Measurements from ENCODE around the gene CHI3L2. TPM values are rescaled to one million over a fixed set of nuclear protein-coding genes. Genes with fewer than 3 reads are reported as not detected.

Gene CHI3L2
- total and polyA plus RNA-seq, 10 of the 15 experiments (the other 5 are each of a cell fraction or from before 2014, with no cell fraction given): 37.1 to 508 (median 98.3) TPM

DNA sequence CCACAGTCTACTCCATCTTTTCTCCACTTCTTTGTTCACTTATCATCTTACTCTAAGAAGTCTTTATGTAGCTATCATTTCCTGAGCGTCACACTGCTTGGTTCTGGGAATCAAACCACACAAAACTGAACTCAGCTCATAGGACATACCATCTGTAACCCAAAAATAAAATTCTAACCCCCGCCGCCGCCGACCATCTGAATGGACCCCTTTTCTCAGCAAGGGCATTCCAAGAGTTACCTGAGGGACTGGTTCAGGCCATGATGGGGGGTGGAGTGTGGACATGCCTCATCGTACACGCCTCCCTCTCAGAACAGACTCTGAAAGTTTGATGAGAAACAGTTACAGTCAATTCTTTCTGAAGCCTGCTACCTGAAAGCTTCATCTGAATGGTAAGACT is 12.6 kb upstream of the CHI3L2 start (continued):
- TF ChIP-seq, protein P1, sequence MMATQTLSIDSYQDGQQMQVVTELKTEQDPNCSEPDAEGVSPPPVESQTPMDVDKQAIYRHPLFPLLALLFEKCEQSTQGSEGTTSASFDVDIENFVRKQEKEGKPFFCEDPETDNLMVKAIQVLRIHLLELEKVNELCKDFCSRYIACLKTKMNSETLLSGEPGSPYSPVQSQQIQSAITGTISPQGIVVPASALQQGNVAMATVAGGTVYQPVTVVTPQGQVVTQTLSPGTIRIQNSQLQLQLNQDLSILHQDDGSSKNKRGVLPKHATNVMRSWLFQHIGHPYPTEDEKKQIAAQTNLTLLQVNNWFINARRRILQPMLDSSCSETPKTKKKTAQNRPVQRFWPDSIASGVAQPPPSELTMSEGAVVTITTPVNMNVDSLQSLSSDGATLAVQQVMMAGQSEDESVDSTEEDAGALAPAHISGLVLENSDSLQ (IDR thresholded peaks at IDR 0.05): no peak
- TF ChIP-seq RBBP5 (conservative IDR thresholded peaks at IDR 0.05) (no peak), MYB (IDR thresholded peaks at IDR 0.05; ENCODE audit: borderline replicate concordance, low read depth, low read length) (no peak), EED (IDR thresholded peaks at IDR 0.05; ENCODE audit: low read depth) (peak; percentile 55), CBFB (IDR thresholded peaks at IDR 0.05; ENCODE audit: low read depth) (0 out of 2 replicates have a peak, but pooled peaks have one; percentile 2), BHLHE40 (IDR thresholded peaks at IDR 0.05; ENCODE audit: borderline replicate concordance in 1 of 2, low read depth in 2 of 2, low read length in 1 of 2) (peak in 1 of 2 experiments; percentile 42; a peak in 1 of 4 replicates), YY1 (IDR thresholded peaks at IDR 0.05; ENCODE audit: low read depth, low read length) (peak; percentile 62; the same call in 1 of the 2 replicates), SMC3 (IDR thresholded peaks at IDR 0.05; ENCODE audit: borderline replicate concordance, low read length) (0 out of 2 replicates have a peak, but pooled peaks have one; percentile 8), RAD21 (IDR thresholded peaks at IDR 0.05; ENCODE audit: insufficient read depth, low read depth, low read length) (0 out of 2 replicates have a peak, but pooled peaks have one; percentile 9), RUNX3 (IDR thresholded peaks at IDR 0.05; ENCODE audit: low read length) (no peak), ZNF217 (IDR thresholded peaks at IDR 0.05) (no peak), NFIC (IDR thresholded peaks at IDR 0.05; ENCODE audit: low read depth, low read length) (no peak), EGR1 (IDR thresholded peaks at IDR 0.05; ENCODE audit: borderline replicate concordance in 1 of 2, low read depth in 2 of 2, low read length in 2 of 2) (no peak), POU2F2 (IDR thresholded peaks at IDR 0.05; ENCODE audit: borderline replicate concordance, low read depth, low read length) (peak; percentile 45; the same call in 1 of the 3 replicates), HDAC6 (IDR thresholded peaks at IDR 0.05; ENCODE audit: unreplicated experiment) (no peak), PAX5 (IDR thresholded peaks at IDR 0.05; ENCODE audit: borderline replicate concordance, low read depth, low read length) (0 out of 2 replicates have a peak, but pooled peaks have one; percentile 13), SMAD5 (IDR thresholded peaks at IDR 0.05; ENCODE audit: low read depth) (0 out of 2 replicates have a peak, but pooled peaks have one; percentile 17), LARP7 (IDR thresholded peaks at IDR 0.05) (no peak)
- TF ChIP-seq, protein P2, sequence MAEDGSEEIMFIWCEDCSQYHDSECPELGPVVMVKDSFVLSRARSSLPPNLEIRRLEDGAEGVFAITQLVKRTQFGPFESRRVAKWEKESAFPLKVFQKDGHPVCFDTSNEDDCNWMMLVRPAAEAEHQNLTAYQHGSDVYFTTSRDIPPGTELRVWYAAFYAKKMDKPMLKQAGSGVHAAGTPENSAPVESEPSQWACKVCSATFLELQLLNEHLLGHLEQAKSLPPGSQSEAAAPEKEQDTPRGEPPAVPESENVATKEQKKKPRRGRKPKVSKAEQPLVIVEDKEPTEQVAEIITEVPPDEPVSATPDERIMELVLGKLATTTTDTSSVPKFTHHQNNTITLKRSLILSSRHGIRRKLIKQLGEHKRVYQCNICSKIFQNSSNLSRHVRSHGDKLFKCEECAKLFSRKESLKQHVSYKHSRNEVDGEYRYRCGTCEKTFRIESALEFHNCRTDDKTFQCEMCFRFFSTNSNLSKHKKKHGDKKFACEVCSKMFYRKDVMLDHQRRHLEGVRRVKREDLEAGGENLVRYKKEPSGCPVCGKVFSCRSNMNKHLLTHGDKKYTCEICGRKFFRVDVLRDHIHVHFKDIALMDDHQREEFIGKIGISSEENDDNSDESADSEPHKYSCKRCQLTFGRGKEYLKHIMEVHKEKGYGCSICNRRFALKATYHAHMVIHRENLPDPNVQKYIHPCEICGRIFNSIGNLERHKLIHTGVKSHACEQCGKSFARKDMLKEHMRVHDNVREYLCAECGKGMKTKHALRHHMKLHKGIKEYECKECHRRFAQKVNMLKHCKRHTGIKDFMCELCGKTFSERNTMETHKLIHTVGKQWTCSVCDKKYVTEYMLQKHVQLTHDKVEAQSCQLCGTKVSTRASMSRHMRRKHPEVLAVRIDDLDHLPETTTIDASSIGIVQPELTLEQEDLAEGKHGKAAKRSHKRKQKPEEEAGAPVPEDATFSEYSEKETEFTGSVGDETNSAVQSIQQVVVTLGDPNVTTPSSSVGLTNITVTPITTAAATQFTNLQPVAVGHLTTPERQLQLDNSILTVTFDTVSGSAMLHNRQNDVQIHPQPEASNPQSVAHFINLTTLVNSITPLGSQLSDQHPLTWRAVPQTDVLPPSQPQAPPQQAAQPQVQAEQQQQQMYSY (CRISPR knock-in tag; IDR thresholded peaks at IDR 0.05): no peak
- TF ChIP-seq, protein P3, sequence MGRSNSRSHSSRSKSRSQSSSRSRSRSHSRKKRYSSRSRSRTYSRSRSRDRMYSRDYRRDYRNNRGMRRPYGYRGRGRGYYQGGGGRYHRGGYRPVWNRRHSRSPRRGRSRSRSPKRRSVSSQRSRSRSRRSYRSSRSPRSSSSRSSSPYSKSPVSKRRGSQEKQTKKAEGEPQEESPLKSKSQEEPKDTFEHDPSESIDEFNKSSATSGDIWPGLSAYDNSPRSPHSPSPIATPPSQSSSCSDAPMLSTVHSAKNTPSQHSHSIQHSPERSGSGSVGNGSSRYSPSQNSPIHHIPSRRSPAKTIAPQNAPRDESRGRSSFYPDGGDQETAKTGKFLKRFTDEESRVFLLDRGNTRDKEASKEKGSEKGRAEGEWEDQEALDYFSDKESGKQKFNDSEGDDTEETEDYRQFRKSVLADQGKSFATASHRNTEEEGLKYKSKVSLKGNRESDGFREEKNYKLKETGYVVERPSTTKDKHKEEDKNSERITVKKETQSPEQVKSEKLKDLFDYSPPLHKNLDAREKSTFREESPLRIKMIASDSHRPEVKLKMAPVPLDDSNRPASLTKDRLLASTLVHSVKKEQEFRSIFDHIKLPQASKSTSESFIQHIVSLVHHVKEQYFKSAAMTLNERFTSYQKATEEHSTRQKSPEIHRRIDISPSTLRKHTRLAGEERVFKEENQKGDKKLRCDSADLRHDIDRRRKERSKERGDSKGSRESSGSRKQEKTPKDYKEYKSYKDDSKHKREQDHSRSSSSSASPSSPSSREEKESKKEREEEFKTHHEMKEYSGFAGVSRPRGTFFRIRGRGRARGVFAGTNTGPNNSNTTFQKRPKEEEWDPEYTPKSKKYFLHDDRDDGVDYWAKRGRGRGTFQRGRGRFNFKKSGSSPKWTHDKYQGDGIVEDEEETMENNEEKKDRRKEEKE (IDR thresholded peaks at IDR 0.05): no peak
- TF ChIP-seq, protein P4, sequence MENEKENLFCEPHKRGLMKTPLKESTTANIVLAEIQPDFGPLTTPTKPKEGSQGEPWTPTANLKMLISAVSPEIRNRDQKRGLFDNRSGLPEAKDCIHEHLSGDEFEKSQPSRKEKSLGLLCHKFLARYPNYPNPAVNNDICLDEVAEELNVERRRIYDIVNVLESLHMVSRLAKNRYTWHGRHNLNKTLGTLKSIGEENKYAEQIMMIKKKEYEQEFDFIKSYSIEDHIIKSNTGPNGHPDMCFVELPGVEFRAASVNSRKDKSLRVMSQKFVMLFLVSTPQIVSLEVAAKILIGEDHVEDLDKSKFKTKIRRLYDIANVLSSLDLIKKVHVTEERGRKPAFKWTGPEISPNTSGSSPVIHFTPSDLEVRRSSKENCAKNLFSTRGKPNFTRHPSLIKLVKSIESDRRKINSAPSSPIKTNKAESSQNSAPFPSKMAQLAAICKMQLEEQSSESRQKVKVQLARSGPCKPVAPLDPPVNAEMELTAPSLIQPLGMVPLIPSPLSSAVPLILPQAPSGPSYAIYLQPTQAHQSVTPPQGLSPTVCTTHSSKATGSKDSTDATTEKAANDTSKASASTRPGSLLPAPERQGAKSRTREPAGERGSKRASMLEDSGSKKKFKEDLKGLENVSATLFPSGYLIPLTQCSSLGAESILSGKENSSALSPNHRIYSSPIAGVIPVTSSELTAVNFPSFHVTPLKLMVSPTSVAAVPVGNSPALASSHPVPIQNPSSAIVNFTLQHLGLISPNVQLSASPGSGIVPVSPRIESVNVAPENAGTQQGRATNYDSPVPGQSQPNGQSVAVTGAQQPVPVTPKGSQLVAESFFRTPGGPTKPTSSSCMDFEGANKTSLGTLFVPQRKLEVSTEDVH (IDR thresholded peaks at IDR 0.05; ENCODE audit: low read depth, partially characterized antibody): no peak

Data from GM12878 (cell line).